Endothelial cell of umbilical vein (primary cell): ENCODE data around the gene TAS2R41.

Experiments used
- EZH2 ChIP-seq: IDR thresholded peaks from 2 replicates; pipeline ENCODE4 v1.6.1; 2012; ENCODE audit warnings: borderline replicate concordance, low read depth, mild to moderate bottlenecking, moderate library complexity, low read length, inconsistent platforms; ENCODE audit not compliant: severe bottlenecking
- FOS ChIP-seq: IDR thresholded peaks from 2 replicates; pipeline ENCODE4 v1.6.1; 2011; ENCODE audit warnings: mild to moderate bottlenecking, low read length, moderate library complexity, borderline replicate concordance; ENCODE audit not compliant: insufficient read depth
- JUN ChIP-seq: IDR thresholded peaks from 2 replicates; pipeline ENCODE4 v1.6.1; 2011; ENCODE audit warnings: borderline replicate concordance, low read depth; ENCODE audit not compliant: insufficient read length, insufficient read depth
- POLR2A ChIP-seq: IDR thresholded peaks from 2 replicates; pipeline ENCODE4 v1.6.1; 2012; ENCODE audit warnings: low read depth, mild to moderate bottlenecking, control low read depth, low read length
- POLR2AphosphoS5 ChIP-seq: IDR thresholded peaks from 2 replicates; pipeline ENCODE4 v1.6.1; 2012; ENCODE audit warnings: low read depth, mild to moderate bottlenecking, control low read depth, low read length, moderate library complexity; ENCODE audit not compliant: insufficient read depth
- TF ChIP-seq, protein P1 (sequence below), 2 donors: IDR thresholded peaks; 1 replicate in 1 of 2; 2 replicates in 1 of 2; pipeline ENCODE4 v1.5.1; 2011; ENCODE audit warnings: low read length in 2 of 2, mild to moderate bottlenecking in 2 of 2, moderate library complexity in 2 of 2, control low read depth in 1 of 2, inconsistent platforms in 1 of 2, low read depth in 1 of 2; ENCODE audit not compliant: insufficient read depth in 1 of 2; ENCODE audit errors: extremely low read depth in 1 of 2

DNA sequence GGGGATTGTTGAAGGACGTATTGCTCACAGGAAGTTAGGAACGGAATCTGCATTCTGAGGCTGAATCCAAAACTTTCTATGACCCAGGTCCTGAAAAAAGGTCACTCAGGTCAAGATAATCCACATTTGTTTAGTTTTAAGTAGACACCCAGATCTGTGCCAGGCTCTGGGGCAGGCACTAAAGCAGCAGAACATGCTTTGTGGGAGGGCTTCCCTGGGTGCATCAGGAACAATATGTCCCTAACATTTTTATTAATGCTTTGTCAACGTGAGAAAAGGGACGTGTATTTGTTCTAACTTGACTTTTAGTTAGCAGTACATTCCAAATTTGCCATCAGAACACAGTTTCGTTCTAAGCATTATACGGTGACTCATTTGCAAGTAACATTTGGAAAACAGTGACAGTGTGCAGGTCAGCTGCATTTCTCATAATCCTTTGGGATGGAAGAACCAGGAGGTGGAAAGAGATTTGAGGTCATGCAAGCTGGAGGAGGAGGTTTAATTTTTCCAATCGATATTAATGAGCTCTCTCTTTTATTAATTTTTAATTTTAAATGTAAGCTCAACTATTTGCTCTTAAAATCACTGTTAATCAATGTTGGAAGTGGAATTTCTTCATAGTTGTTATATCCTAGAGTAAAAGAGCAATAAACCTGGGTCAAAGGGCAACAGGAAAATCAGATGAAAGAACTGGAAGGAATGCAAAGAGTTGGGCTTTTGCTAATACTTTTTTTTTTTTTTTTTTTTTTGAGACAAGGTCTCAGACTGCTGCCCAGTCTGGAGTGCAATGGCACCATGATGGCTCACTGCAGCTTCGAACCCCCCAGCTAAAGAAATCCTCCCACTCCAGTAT, 35.0 kb downstream of the TAS2R41 start:
- no peak for TF ChIP-seq EZH2
- TF ChIP-seq POLR2A: no peak
- TF ChIP-seq, protein P1, sequence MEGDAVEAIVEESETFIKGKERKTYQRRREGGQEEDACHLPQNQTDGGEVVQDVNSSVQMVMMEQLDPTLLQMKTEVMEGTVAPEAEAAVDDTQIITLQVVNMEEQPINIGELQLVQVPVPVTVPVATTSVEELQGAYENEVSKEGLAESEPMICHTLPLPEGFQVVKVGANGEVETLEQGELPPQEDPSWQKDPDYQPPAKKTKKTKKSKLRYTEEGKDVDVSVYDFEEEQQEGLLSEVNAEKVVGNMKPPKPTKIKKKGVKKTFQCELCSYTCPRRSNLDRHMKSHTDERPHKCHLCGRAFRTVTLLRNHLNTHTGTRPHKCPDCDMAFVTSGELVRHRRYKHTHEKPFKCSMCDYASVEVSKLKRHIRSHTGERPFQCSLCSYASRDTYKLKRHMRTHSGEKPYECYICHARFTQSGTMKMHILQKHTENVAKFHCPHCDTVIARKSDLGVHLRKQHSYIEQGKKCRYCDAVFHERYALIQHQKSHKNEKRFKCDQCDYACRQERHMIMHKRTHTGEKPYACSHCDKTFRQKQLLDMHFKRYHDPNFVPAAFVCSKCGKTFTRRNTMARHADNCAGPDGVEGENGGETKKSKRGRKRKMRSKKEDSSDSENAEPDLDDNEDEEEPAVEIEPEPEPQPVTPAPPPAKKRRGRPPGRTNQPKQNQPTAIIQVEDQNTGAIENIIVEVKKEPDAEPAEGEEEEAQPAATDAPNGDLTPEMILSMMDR (IDR thresholded peaks at IDR 0.05; ENCODE audit: extremely low read depth in 1 of 2, insufficient read depth in 1 of 2, low read depth in 1 of 2, low read length in 2 of 2): no peak
- TF ChIP-seq POLR2AphosphoS5: no peak
- TF ChIP-seq FOS: no peak
- TF ChIP-seq JUN: no peak
